Stomach (tissue), 9 donors: ENCODE data around the gene NRIP1. TPM values are rescaled to one million over a fixed set of nuclear protein-coding genes. Genes with fewer than 3 reads are reported as not detected.

ENCODE experiments used
- DNase-seq, 2 donors: peaks; one replicate each; pipeline versions ENCODE4 v3.0.0 to v3.0.0-alpha.2; 2013 to 2019
- H3K27ac ChIP-seq, 5 donors: fragments of 200-600 bp in 4 of 5; sonication (generic) in 4 of 5; one replicate each; pipeline ENCODE4 v1.5.1; 2013 to 2019; ENCODE audit warnings: mild to moderate bottlenecking in 1 of 5, moderate library complexity in 1 of 5
- H3K27me3 ChIP-seq, 3 donors: fragments of 200-600 bp; sonication (generic); one replicate each; pipeline ENCODE4 v1.5.1; 2017 to 2019; ENCODE audit warnings: mixed run types in 1 of 3
- H3K36me3 ChIP-seq, 4 donors: fragments of 200-600 bp; sonication (generic); 1 replicate in 3 of 4; 2 replicates in 1 of 4; pipeline ENCODE4 v1.5.1; 2016 to 2019
- H3K4me1 ChIP-seq, 4 donors: fragments of 200-600 bp; sonication (generic); one replicate each; pipeline ENCODE4 v1.5.1; 2016 to 2019
- H3K4me3 ChIP-seq, 4 donors: fragments of 200-600 bp; sonication (generic) in 3 of 4; one replicate each; pipeline ENCODE4 v1.5.1; 2016 to 2019; ENCODE audit warnings: mild to moderate bottlenecking in 1 of 4
- H3K9me3 ChIP-seq, 4 donors: fragments of 200-600 bp; sonication (generic); one replicate each; pipeline ENCODE4 v1.5.1; 2016 to 2019
- CTCF ChIP-seq, 7 experiments: fragments of 450-650 bp in 4 of 7; fragments of 200-600 bp in 3 of 7; sonication (generic) in 3 of 7; IDR thresholded peaks; one replicate each; pipeline ENCODE4 v1.5.1; 2016 to 2019; ENCODE audit warnings: antibody characterized with exemption in 7 of 7, control low read depth in 2 of 7, mild to moderate bottlenecking in 1 of 7
- EP300 ChIP-seq: sonication (generic); formaldehyde crosslinking; IDR thresholded peaks from one replicate; pipeline ENCODE4 v1.6.1; 2017; ENCODE audit warnings: antibody characterized with exemption
- POLR2A ChIP-seq, 4 donors: fragments of 450-650 bp; IDR thresholded peaks; one replicate each; pipeline ENCODE4 v1.6.1; 2016; ENCODE audit warnings: antibody characterized with exemption in 4 of 4, control low read depth in 2 of 4, mild to moderate bottlenecking in 1 of 4, moderate library complexity in 1 of 4
- POLR2AphosphoS5 ChIP-seq, 3 donors: sonication (generic); formaldehyde crosslinking; IDR thresholded peaks; one replicate each; pipeline ENCODE4 v1.6.1; 2016; ENCODE audit warnings: antibody characterized with exemption in 3 of 3
- WGBS, 5 donors: extraction: QIAGEN DNeasy Blood & Tissue Kit in 3 of 5; methylation state at CpG; one replicate each; pipeline versions ENCODE4 v1.1.5 to v1.1.7; 2013 to 2018; 5-methylcytosine and 5-hydroxymethylcytosine counted together
- intact Hi-C: fragments of 100-400 bp; cut with DNase I; formaldehyde crosslinking; loops from one replicate; pipeline ENCODE4 v1.15.1; 2023; ENCODE audit warnings: low total_unique reads
- polyA plus RNA-seq, 3 donors: library from polyadenylated mRNA; stranded (reverse); fragments of 200-250 nt; gene quantifications; one replicate each; pipeline ENCODE4 v1.2.3, GENCODE V29; 2013
- total RNA-seq, 5 donors: library from RNA; depleted of rRNA; stranded (reverse); fragments of >200 nt; gene quantifications; one replicate each; pipeline versions ENCODE4 v1.1.0 to v1.2.3, GENCODE V29; 2014 to 2016
- donor health status: healthy with polysubstance abuse.
- donor health status: Bipolar disorder and iron deficiency.
- donor health status: healthy.

Gene NRIP1
- total and polyA plus RNA-seq, 8 donors, result 3.7 to 60.4 (median 17.4) TPM

GRCh38 chr21:14972678-14973077 is 92.1 kb downstream of the NRIP1 start:
- no peaks in the 10 kb centered on the region for H3K27me3 ChIP-seq
- no peak for DNase-seq
- WGBS, 5 donors, result 86 to 95% (median 95%) methylated on average over 6 of the region's 6 CpGs
- peaks cover 2 to 16% (median 10%) of the 10 kb centered on the region in 4 donors for H3K36me3 ChIP-seq
- intact Hi-C loops, result no loop called here
- peaks cover 0 to under 1% (median 0%) of the 10 kb centered on the region in 4 donors for H3K4me1 ChIP-seq
- H3K4me3 ChIP-seq, result no peak overlapping the region
- no peak for TF ChIP-seq EP300
- no peak for TF ChIP-seq POLR2A (IDR thresholded peaks at IDR 0.05)
- TF ChIP-seq CTCF (IDR thresholded peaks at IDR 0.05), result no peak
- no peak for TF ChIP-seq POLR2AphosphoS5 (IDR thresholded peaks at IDR 0.05)
- no peaks in the 10 kb centered on the region for H3K9me3 ChIP-seq
- H3K27ac ChIP-seq, result no peak overlapping the region

DNA sequence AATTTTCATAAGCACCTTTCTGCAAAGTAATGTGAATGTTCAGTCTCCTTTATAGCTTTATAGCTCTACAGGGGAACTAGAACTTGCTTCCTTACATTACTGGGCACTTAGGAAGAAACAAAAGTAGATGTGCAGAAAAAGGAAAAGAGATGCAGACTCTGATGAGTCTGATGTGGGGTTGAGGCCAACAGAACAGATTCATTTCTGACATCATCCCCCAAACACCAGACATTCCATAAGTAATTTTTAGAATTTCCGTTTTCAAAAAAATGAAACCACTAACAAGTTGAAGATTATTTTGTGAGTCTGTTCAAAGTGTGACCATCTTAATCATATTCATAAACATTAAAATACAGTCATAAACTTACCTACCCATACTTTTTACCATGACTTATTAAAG is 96.0 kb downstream of the NRIP1 start:
- intact Hi-C loops, result no loop called here
- Histone ChIP-seq H3K9me3 (no peaks in the 10 kb centered on the region), H3K36me3 (peaks cover 15 to 29% (median 22%) of the 10 kb centered on the region in 4 donors), H3K27ac (no peak overlapping the region), H3K4me3 (no peak overlapping the region), H3K27me3 (no peaks in the 10 kb centered on the region), H3K4me1 (no peaks in the 10 kb centered on the region)
- TF ChIP-seq POLR2AphosphoS5 (IDR thresholded peaks at IDR 0.05), result no peak
- no peak for TF ChIP-seq EP300
- TF ChIP-seq POLR2A (IDR thresholded peaks at IDR 0.05), result no peak
- TF ChIP-seq CTCF (IDR thresholded peaks at IDR 0.05), result no peak
- 86 to 96% (median 93%) methylated on average over 1 of the region's 1 CpG for WGBS, 5 donors
- no peak for DNase-seq

GRCh38 chr21:14968029-14968428 is 96.8 kb downstream of the NRIP1 start:
- TF ChIP-seq EP300, result no peak
- no peak for TF ChIP-seq POLR2AphosphoS5 (IDR thresholded peaks at IDR 0.05)
- TF ChIP-seq POLR2A (IDR thresholded peaks at IDR 0.05), result no peak
- intact Hi-C loops, result no loop called here
- Histone ChIP-seq H3K9me3 (no peaks in the 10 kb centered on the region), H3K4me1 (no peaks in the 10 kb centered on the region), H3K27ac (no peak overlapping the region), H3K4me3 (no peak overlapping the region), H3K36me3 (peaks cover 15 to 29% (median 22%) of the 10 kb centered on the region in 4 donors), H3K27me3 (no peaks in the 10 kb centered on the region)
- WGBS, 5 donors, result 90 to 95% (median 92%) methylated on average over 5 of the region's 5 CpGs
- DNase-seq, result no peak

- Histone ChIP-seq H3K27me3 (no peaks in the 10 kb centered on the region), H3K36me3 (peaks cover 15 to 29% (median 22%) of the 10 kb centered on the region in 4 donors), H3K9me3 (no peaks in the 10 kb centered on the region), H3K27ac (no peak overlapping the region), H3K4me1 (no peaks in the 10 kb centered on the region), H3K4me3 (no peak overlapping the region)
- WGBS, 5 donors, result 82 to 94% (median 94%) methylated on average over 6 of the region's 6 CpGs
- TF ChIP-seq POLR2A (IDR thresholded peaks at IDR 0.05) (no peak), POLR2AphosphoS5 (IDR thresholded peaks at IDR 0.05) (no peak), CTCF (IDR thresholded peaks at IDR 0.05) (no peak), EP300 (no peak)
- intact Hi-C loops, result no loop called here
- no peak for DNase-seq
Observed at GRCh38 chr21:14964621-14965020, 100.2 kb downstream of the NRIP1 start.

DNA sequence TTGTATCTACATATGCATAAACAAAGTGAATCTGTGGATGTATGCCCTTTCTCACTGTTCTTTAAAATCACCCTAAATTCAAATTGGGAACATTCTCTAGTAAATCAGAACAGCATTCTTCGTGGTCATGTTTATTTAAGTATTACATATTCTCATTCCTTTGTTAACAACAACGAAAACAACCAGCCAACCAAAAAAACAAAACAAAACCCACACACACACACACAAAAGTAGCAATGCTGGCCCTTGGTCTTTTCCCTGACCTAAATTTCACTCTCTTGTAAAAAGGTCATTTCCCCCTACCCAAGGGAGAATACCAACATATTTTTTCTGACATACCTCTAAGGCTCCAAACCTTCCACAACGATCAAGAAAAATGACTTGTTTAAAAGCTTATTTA is 102.6 kb downstream of the NRIP1 start:
- intact Hi-C loops, result no loop called here
- no peaks in the 10 kb centered on the region for H3K27me3 ChIP-seq

More for the DNA sequence above, 102.6 kb downstream of the NRIP1 start:
- peaks cover 8 to 13% (median 10%) of the 10 kb centered on the region in 4 donors for H3K36me3 ChIP-seq
- no peaks in the 10 kb centered on the region for H3K9me3 ChIP-seq
- 48 to 74% (median 71%) methylated on average over 3 of the region's 3 CpGs for WGBS, 5 donors
- TF ChIP-seq EP300, result no peak
- TF ChIP-seq POLR2AphosphoS5 (IDR thresholded peaks at IDR 0.05), result no peak
- no peak for TF ChIP-seq POLR2A (IDR thresholded peaks at IDR 0.05)
- TF ChIP-seq CTCF (IDR thresholded peaks at IDR 0.05), result no peak
- DNase-seq, result no peak
- no peak overlapping the region for H3K27ac ChIP-seq
- H3K4me1 ChIP-seq, result no peaks in the 10 kb centered on the region
- H3K4me3 ChIP-seq, result no peak overlapping the region
